HG03571 (cell line): ENCODE data around the gene NR1H4.
"Not testable (repeated sequence)": the region's sequence is repeated elsewhere in the genome, so short reads cannot be mapped to it uniquely, and the experiment has no call there.

Experiments used
- ATAC-seq: cut with Tn5 transposase; IDR thresholded peaks from one replicate; pipeline ENCODE4 v1.9.1; 2021; ENCODE audit not compliant: unreplicated experiment

NR1H4 gene

GRCh38 chr12:100473716-100474150 is at the start of gene NR1H4:
TSS of gene NR1H4 (plus strand) at chr12:100473866. CDS start at chr12:100493324, 19,458 bp downstream.
- ATAC-seq, result no peak

- no peak for ATAC-seq
These were observed 47.5 kb upstream of the NR1H4 start for GRCh38 chr12:100426145-100426544.

GRCh38 chr12:100427078-100427477 is 46.6 kb upstream of the NR1H4 start:
- ATAC-seq, result no peak

- not testable (repeated sequence) for ATAC-seq
These were observed 43.4 kb upstream of the NR1H4 start for GRCh38 chr12:100430251-100430650.

- no peak for ATAC-seq
These were observed 40.0 kb upstream of the NR1H4 start for GRCh38 chr12:100433701-100434100.

GRCh38 chr12:100434177-100434576 is 39.5 kb upstream of the NR1H4 start:
- ATAC-seq, result no peak

- ATAC-seq, result no peak
These were observed 37.7 kb upstream of the NR1H4 start for GRCh38 chr12:100435957-100436356.

- no peak for ATAC-seq
These were observed 36.4 kb upstream of the NR1H4 start for GRCh38 chr12:100437038-100437841.

- no peak for ATAC-seq
These were observed 33.9 kb upstream of the NR1H4 start for GRCh38 chr12:100439797-100440196.

GRCh38 chr12:100442403-100442802 is 31.3 kb upstream of the NR1H4 start:
- no peak for ATAC-seq

- ATAC-seq, result no peak
These were observed 30.2 kb upstream of the NR1H4 start for GRCh38 chr12:100443434-100443833.

GRCh38 chr12:100445081-100445481 is 28.6 kb upstream of the NR1H4 start:
- no peak for ATAC-seq

GRCh38 chr12:100447381-100447780 is 26.3 kb upstream of the NR1H4 start:
- ATAC-seq, result no peak

GRCh38 chr12:100448656-100449055 is 25.0 kb upstream of the NR1H4 start:
- ATAC-seq, result no peak

GRCh38 chr12:100450735-100451134 is 22.9 kb upstream of the NR1H4 start:
- ATAC-seq, result no peak

GRCh38 chr12:100453951-100454350 is 19.7 kb upstream of the NR1H4 start:
- no peak for ATAC-seq

GRCh38 chr12:100455896-100456295 is 17.8 kb upstream of the NR1H4 start:
- ATAC-seq, result no peak

GRCh38 chr12:100458191-100458590 is 15.5 kb upstream of the NR1H4 start:
- ATAC-seq, result no peak

GRCh38 chr12:100460702-100461101 is 13.0 kb upstream of the NR1H4 start:
- no peak for ATAC-seq

- ATAC-seq, result no peak
These were observed 12.2 kb upstream of the NR1H4 start for GRCh38 chr12:100461330-100461973.

- ATAC-seq, result no peak
These were observed 10.0 kb upstream of the NR1H4 start for GRCh38 chr12:100463661-100464060.

- ATAC-seq, result no peak
These were observed 9.1 kb upstream of the NR1H4 start for GRCh38 chr12:100464529-100464928.
